Renal cortical epithelial cell (primary cell): ENCODE measurements around the gene UNC5A. TPM values are rescaled to one million over a fixed set of nuclear protein-coding genes. Genes with fewer than 3 reads are reported as not detected.

ENCODE experiments used
- DNase-seq: peaks from one replicate; pipeline ENCODE4 v3.0.0-alpha.2; 2011; ENCODE audit warnings: low read depth
- total RNA-seq: library from RNA; depleted of rRNA; stranded (reverse); fragments of >200 nt; gene quantifications from 2 replicates; pipeline ENCODE4 v1.2.3, GENCODE V29; 2014

Gene UNC5A
- total RNA-seq, 1 donor from 2014 or later: 2.2 TPM

DNA sequence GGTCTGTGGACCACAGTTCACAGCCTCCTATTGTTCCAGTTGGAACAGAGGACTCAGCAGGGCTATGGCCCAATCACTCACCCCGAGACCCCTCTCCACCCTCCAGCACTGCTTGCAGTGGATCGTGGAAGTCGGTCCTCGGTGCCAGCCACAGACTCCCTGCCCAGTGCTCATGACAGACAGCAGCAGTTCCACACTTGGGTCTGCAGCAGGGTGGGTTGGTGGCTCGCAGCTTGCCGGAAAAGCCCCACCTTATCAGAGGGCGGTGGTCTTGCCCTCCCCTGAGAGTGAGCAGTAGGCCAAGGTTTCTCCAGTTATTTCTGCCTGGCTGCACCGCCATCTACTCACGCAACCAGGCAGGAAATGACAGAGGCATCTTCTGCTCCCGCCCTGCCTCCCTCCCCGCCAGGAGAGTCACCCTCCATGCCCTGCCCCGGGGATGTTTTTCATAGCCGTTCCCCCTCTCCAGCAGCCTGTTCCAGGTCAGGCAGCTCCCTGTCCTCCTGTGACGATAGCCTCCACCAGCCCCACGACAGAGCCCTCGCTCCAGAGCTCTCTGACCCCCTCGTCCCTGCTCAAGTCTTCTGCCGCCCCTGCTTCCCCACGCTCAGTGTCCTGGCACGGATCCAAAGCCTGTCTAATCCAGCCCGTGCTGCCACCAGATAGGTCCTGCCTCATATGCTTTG is 34.5 kb downstream of the UNC5A start:
- peak; percentile 26 for DNase-seq

DNA sequence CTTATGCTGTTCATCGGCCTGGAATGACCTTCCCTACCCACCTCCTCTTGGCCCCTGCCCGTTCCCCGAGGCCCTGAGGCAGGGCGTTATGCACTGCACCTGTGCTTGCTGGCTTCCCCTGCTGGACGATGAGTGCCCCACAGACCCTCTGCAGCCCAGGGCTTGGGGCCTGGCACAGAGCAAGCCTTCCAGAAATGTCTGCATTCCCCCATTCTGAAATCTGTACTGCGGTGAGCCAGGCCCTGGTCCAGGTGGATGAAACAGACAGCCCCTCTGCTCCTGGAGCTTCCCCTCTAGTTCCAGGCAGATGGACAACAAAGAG is 35.0 kb downstream of the UNC5A start:
- DNase-seq: no peak

DNA sequence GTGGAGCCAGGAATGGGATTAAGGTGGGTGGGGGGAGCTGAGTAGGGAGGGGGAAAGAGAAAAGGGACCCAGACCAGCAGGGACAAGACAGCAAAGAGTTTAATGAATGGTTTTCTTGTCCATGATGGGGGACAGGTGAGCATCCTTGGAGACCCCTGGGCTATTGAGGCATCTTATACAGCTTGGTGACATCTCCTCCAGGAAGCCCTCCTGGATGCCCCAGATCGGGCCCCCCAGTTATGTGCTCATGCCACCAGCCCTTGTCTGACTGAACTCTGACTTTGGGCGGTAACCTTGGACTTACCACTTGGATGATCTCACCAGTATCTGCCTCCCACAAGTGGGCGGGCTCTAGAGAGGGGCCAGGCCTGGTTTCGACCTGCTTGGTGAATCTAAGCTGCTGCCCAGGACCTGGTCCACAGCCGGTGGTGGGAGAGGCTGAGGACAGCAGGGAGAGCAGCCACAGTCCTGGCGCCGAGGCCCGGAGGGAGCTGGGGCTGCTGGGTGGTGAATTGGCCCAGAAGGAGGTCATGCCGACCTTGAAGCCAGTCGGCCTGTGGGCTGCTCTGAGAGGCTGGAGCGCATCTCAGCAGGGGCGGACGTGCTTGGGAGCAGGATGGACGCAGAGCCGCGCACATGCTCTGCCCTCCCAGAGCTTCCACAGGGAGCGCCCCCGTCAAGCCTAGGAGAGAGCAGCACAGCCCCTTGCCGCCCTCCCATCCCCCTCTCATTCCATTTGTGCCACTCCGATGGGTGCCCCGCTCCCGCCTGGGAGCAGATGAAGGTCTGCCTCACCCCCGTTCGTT is 36.2 kb downstream of the UNC5A start:
- peak; percentile 18 for DNase-seq

DNA sequence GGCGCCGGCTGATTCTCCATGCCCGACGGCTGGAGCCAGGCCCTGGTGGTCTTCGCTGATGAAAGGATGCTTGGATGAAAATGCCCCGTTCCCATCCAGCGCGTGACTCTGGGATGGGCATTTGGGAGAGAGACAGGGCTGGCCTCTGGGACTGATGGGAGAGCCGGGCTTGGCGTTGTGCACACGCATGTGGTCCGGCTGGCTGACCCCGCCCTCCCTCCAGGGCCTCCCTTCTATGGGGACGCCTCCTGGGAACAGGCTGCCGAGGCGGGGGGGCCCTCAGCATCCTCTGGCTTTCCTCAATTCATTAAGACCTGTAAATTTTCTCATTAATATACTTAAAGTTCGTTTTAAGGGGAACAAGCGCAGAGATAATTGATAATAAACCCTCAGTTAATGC is 36.8 kb downstream of the UNC5A start:
- no peak for DNase-seq

DNA sequence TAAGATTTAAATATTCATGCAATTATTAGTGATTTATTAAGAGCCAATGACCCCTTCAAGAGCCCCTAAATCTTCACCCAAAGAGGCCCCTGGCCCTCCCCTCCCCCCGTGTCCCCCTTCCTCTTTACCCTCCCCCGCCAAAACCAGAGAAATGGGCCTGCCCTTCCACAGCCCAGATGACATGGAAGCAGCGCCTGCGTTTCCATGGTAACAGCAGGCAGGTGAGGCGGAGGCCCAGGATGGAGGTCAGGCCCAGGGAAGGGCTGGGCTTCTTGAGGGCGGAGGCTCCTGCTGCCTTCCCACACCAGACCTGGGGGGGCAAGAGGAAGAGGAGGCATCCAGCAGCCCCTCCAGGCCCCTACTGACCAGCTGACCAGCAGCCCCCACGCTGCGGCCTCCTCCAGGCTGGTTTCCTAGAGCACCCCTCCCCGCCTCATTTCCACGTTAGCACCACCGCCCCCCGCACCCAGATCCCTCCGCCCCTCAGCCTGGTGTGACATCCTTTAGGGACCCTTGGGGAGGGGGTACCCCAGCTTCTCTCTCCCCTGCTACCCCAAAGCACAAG is 37.4 kb downstream of the UNC5A start:
- no peak for DNase-seq

DNA sequence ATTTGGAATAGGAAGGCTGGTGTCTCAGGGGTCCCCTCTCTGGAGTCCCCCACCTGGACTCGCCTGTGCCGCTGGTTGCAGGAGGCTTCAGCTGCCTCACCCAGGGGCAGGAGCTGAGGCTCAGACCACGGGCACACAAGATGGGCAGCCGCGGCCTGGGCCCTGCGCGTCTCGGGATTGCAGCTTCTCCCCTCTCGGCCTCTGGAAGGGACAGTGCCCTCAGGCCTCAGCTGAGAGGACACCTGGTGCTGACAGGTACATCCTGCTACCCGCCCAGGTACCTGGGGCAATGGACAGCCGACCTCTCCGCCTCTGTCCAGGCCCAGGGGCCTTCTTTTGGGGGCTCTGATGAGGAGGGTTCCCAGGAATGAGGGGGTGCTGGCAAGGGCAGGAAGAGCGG is 38.3 kb downstream of the UNC5A start:
- DNase-seq: no peak

DNA sequence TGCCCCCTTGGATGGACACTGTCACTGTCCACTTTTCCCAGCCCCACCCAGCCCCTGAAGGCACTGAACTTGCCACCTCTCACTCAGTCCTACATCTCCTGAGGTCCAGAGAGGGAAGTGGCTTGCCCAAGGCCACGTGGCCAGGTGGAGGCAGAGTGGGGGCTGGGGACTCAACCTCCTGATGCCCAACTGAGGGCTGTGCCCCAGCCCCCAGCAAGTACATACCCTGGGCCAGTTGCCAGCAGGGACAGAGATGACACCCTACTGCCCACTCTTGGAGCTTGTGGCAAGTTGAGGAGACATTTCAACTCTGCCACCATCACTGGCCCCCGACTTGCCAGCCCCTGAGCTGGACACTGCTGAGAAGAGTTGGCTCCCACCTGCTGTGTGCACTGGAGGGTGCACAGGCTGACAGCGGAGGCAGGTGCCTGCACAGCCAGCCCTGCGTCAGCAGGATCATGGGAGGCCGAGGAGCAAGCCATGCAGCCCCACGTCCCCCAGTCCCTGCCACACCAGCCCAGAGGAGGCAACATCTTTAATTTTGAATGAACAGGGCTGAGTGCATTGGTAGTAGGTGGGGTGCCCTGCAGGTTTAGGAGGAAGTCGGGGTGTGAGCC is 39.4 kb downstream of the UNC5A start:
- DNase-seq: no peak

DNA sequence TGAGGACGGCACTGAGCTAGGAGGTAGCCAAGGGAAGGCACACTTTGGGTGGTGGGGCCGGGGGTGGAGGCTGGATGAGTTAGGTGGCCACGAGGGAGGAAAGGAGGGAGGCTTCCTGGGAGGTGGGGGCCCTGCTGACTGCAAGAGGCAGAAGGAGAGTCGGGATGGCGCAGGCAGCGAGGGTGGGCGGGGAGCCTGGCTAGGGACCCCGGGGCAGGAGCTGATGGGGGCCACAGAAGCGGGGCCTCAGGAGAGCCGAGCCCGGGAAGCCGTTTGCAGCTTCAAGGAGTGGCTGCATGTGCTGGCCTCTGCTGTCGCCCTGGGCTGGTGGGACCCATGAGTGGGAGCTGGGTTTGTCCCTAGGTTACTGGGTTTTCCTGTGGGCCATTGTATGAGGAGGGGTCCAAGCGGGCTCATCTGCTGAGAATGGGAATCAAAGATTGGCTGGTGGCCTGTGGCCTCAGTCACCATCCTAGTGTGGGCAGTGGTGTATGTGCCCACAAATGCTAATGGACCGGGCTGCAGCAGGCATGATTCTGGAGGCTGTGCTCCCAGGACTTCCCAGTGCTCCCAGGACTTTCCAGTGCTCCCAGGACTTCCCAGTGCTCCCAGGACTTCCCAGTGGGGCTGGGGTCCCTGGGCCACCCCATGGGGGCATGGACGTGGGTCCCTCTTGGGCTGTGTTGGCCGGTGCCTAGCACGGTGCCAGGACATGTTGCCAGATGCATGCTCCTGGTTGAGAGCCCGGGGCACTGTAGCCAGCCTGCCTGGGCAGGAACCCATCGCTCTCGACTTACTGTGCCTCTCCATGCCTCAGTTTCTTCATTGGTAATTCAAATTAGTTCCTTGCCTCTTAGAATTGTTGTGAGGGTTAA is 40.2 kb downstream of the UNC5A start:
- DNase-seq: no peak

DNA sequence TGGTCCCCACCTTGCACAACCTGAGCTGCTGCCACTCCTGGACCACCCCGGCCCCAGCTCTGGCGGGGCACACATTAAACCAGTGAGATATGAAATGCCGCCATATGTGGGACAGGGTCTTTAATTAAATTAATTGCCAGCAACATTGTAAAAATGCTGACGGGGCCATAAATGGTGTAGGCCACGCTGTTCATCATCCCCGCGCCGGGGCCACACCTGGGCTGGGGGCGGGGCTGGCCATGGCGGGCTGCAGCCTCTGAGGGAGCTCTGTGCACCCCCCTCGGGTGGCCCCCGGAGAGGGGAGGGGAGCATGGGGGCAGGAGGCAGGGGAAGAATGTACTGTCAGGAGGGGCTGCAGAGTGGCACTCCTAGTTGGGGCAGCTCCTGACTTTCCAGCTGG is 41.0 kb downstream of the UNC5A start:
- no peak for DNase-seq

DNA sequence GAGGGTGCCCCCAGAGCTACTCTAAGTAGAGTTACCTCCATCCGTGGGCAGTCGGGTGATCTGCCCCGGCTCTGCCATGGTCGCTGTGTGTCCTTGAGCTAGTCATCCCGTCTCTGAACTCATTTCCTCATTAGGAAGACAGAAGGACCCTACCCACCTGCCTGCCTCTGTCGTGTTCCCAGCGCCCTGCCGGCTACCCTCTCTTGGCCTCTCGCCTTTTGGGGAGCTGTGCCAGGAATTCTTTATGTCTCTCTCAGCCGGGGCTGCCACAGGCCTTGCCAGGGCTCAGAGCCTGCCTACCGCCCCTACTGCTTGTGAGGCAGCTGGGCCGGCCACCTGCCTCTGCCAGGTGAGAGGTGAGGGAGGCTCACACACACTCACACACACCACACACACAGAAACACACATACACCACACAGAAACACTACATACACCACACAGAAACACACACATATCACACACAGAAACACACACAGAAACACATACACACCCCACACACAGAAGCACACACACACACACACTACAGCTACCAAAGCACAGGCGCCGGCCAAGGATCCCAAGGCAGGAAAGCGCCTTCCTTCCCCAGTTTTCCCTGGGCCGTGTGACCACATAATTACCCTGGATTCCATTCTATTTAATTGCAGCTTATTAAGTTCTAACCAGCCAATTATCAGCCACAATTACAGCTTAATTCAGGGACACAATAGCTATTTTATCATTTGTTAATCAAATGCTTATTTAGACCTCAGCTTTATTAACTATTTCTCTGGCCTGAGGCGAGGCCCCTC is 41.7 kb downstream of the UNC5A start:
- DNase-seq: no peak

DNA sequence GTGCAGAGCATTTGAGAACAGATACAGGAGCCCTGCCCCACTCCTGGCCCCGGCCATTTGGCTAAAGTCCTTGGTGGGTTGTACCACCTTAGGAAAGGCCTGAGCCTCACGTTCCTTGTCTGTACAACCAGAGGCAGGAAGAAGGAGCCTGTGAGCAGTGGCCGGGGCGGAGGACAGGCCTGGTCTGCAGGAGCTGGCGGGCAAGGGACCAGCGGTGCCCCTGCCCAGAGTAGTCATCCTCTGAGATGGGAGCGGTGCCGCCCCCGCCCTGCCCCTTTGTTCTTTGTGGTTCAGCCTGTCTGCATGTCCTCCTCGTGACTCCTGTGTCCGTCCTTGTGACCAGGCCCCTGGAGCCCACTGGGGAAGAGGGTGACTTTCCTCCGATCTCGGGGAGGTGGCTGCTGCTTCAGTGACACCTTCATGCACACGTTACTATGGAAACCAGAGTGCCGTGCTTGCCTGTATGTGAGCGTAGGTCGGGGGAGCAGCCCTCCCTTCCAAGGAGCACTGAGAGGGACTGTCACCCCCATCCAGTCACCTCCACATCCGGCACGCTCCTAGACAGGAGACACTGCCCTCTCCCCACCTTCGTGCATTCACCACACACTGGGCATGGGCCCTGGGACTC is 42.9 kb downstream of the UNC5A start:
- no peak for DNase-seq

DNA sequence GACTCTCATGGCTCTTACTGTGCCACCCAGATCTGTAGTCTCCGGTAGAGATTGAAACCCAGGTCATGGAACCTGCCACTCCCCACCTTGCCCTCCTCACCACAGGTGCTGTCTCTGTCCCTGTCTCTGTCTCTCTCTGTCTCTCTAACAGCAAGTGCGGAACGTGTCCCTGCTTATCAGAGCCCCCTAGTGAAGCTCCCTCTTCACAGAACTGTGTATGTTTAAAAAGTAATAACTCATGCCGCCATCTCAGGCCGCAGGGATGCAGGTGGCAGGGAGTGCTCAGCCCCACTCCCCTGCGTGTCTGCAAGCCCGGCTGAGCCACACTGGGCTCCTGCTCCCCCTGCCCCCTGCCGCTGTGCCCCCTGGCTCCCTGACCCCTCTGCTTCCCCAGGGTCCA is 43.8 kb downstream of the UNC5A start:
- no peak for DNase-seq

DNA sequence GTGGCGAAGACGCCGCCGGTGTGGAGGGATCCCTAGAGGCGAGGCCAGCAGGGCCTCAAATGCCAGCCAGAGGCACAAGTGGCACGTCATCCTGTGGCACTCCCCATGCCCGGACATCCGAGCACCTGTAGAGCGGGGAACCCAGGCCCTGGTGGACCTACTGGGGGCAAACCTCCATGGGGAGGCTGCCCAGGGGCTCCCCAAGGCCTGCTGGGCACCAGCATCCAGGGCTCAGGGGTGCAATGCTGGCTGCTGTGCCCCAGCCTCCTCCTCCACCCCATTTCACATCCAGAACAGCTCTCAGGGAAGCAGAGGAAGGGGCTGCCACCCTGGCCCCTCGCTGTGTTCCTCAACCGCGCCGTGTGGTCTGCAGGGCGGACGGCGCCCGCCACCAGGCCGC is 45.2 kb downstream of the UNC5A start:
- DNase-seq: no peak

DNA sequence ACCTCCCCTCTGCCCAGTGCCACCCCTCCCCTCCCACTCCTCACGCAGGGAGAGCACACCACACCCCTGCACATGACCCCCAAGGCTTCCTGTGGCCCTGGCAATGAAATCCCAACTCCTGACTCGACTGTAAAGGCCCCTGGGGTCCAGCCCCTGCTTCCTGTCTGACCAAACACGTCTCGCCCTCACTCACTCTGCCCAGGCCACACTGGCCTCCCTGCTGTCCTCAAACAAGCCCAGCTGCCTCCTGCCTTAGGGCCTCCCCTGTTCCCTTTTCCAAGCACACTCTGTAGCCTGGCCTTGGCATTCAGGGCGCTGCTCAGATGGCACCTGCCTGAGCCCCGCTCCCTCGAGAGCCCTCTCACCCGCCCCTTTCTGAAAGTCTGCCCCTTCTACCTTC is 46.4 kb downstream of the UNC5A start:
- no peak for DNase-seq

DNA sequence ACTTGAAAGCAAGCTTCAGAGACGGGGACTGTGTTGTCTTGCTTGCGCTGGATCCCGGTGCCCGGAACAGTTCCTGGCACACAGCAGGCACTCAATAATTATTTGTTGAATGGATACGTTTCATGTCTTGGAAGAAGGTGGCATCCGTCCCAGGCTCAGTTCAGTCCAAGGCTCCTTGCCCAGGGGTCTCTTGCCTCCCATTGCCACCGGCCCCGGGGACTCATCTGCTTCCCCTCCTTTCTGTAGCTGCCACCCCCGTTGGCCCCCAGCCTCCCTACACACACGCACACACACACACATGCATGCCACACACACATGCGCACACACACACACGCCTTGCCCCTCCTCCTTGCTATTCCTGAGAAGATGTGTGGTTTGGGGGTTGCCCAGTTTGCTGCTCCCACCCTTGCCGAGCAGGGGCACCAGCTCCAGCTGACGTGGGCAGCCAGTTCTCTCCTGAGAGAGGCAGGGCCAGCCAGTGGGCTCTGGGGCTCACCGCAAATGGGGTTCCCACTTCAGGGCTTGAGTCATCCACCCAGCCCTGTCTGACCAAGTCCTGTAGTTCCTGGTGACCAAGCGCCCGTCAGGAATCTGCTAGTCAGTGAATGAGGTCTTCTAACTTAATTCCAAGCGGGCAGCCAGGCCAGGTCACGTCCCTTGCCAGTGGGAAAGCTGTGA is 47.0 kb downstream of the UNC5A start:
- no peak for DNase-seq

DNA sequence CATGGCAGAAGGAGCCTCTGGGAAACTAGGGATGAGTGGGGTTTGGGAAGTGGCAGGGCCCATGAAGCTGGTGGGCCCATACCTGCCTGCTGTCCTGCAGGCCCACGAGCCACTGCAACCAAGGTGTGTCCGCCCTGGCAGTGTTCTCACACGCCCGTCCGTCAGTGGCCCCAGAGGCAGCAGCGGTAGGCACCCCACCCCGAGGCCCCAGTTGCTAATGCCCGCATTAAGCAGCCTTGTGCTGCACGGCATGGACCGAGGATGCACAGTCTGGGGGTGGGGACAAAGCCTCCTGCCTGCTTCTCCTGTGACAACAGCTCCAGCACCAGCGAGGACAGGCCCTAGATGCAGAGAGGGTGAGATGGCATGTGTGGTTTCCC is 47.5 kb downstream of the UNC5A start:
- no peak for DNase-seq

DNA sequence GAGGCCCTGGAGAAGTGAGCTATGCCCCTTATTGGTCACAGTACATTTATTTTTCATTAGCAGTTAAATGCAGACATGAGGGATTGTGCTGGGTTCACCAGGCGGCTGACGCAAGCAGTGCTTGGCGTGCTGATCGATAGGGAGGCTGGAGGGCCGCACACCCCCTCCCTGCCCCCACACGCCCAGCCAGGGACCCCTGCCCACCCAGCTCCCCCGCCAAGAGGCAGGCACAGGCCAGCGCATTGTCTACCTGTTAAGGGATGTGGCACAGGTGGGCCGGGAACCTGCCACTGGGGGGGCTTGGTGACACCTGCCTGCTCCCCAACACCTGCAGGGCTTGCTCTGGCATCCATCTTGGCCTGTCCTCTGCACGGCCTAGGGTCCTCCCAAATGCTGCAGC is 49.6 kb downstream of the UNC5A start:
- DNase-seq: no peak

DNA sequence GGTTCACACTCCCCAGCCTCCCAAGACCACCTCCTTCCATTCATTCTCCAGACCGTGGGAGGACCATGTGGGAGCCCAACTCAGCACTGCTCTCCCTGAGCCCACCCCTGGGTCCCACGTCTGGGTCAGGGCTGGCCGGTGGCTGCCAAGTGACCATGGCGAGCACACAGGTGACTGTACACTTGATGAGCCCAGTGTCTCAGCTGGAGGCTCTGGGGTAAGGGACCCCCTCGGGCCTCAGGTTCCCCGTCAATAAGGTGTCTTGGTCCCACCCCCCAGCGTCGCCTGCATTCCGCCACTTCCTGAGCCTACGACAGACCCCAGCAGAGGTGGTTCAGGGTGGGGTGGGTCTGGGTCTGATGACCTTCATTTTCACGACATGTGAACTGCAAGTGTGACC is 50.0 kb downstream of the UNC5A start:
- DNase-seq: no peak

DNA sequence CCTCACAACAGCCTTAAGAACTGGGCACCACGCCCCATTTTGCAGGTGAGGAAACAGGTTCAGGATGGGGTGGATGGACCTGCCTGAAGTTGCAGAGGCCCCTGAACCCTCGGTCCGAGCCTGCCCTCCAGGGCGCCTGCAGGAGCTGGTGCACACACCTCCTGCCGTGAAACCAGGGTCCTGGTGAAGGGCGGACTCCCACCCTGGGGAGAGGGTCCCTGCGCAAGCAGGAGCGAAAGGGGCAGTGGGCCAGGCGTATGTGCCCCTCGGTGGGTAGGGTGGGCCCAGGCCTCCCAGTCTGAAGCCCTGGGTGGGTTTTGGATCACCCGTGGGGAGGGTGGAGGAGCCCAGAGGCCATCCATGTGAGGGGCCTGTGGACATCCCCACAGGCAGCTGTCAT is 50.9 kb downstream of the UNC5A start:
- no peak for DNase-seq

DNA sequence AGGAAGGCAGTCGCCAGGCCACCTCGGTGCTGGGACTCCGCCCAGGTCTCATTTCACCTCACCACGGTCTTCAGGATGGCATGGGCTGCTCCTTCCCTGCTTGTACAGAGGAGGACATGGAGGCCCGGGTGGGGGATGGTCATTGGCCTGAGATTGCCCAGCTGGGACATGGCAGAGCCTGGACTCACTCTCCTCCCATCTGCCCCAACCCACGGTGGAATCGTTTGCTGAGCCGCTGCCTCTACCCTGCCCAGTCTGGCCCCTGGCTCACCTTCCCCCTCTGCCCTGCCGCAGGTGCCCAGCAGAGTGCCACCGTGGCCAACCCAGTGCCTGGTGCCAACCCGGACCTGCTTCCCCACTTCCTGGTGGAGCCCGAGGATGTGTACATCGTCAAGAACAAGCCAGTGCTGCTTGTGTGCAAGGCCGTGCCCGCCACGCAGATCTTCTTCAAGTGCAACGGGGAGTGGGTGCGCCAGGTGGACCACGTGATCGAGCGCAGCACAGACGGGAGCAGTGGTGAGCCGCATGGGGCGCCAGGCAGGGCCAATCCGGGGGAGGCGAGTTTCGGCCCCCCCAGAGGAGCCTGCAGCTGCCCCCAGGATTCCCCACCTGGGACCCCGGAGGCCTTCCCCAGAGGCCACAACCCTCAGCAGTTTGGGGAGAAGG is 52.1 kb downstream of the UNC5A start:
- no peak for DNase-seq
